Activated gamma-delta T cell treated with anti-CD3 and anti-CD28 coated beads, Interleukin-2, amount 50 U/mL, for 16 hours (primary cell): ENCODE measurements around the gene RPL32.

Source experiments
- DNase-seq: peaks from one replicate; pipeline ENCODE4 v3.0.0-alpha.2; 2020; ENCODE audit warnings: low read depth

RPL32 gene

GRCh38 chr3:12832350-12833221 lies 8.8 kb downstream of the RPL32 start:
- DNase-seq, result no peak

GRCh38 chr3:12831301-12831866 lies 10.0 kb downstream of the RPL32 start:
- DNase-seq, result no peak

- DNase-seq, result no peak
These were observed 10.6 kb downstream of the RPL32 start for GRCh38 chr3:12830785-12831156.

DNA sequence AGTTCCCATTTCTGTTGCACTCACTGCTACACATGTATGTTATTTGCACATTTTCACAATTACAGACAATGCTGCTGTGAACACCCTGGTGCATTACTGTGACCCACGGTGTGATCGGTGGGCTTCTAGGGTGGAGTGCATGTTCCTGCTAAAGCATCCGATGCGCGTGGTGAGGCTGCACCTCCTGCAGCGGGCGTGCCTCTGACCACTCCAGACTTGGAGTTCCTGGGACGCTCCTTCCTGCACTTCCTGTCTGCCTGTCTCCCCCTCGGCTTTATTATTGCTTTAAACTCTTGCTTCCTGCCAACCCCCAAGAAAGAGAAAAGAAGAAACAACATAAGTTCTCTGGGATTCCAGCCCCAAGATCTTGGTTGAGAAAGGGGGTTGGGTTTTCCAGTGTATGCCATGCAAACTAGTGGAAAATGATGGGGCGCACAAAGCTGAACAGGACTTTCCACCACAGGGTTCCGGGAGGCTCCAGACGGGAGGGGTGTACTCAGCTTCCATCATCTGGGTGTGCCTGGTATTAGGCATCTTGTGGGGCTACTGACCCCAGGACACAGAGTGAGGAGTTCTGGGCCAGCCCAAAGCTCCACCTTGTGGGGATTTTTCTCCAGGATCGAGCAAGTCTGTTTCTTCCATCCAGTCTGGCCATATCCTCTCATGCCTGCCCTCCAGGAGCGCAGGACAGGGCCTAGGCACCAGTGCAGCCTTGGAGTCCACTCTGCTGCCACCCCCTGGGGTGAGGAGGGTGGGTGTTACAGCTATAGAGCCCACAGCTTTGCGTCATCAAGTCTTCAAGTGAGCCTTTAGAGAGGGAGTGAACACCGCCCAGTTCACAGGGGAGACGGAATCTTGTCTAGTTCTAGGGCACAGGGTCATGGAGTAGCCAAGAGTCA lies 11.2 kb downstream of the RPL32 start:
- no peak for DNase-seq

GRCh38 chr3:12829404-12829803 lies 12.0 kb downstream of the RPL32 start:
- DNase-seq, result no peak

DNA sequence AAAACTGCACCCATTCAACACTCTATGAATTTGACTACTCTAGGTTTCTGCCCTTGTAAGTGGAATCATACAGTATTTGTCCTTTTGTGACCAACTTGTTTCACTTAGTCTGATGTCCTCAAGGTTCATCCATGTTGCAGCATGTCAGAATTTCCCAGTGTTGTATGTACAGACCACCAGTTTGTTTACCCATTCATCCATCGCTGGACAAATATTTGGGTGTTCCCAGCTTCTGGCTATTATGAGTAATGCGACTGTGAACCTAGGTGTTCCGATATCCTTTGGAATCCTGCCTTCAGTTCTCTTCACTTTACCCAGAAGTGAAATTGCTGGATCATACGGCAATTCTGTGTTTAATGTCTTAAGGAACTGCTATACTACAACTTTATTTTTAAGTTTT lies 12.6 kb downstream of the RPL32 start:
- no peak for DNase-seq

DNA sequence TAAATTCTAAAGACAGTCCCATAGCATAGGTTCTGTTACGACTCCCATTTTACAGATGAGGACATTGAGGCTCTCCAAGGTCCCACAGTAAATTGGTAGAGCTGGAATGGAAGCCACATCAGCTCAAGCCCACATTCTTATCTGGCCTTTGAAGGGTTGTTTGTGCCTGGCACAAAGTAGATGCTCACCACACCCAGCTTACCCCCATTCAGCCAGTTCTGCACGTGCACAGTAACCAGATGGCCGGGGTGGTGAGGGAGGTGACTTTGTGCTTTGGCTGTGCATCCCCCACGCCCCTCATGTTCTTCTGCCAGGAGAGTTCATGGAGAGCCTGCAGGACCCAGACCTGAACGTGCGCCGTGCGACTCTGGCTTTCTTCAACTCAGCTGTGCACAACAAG lies 16.2 kb downstream of the RPL32 start:
- DNase-seq, result no peak

GRCh38 chr3:12824299-12824698 lies 17.1 kb downstream of the RPL32 start:
- no peak for DNase-seq

DNA sequence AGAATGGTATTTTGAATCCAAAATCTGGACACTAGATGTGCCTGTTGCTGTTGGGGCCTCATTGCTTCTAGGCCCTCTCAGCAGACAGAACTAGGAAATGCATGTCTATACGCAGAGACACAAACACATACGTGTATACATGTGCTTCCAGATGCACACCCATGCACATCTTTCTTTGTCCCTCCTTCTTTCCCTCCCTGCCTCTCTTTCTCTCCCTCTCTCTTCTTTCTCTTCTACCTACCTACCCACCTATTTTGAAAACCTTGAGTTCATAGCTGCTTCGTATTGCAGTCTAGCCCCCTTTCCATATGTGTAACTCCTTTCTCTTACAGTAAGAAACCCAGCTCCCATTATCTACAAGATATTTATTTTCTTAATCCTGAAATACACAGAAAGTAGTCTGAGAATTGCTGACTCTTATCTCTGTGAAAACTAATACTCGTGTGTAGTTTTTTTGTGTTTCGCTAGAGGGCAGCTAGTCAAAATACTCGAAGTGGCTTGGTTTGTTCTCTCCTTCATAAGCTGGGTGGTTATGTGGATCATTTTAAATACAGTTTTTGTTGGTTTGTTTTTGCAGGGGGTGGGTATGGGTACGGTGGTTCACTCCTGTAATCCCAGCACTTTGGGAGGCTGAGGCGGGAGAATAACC lies 18.5 kb downstream of the RPL32 start:
- no peak for DNase-seq

DNA sequence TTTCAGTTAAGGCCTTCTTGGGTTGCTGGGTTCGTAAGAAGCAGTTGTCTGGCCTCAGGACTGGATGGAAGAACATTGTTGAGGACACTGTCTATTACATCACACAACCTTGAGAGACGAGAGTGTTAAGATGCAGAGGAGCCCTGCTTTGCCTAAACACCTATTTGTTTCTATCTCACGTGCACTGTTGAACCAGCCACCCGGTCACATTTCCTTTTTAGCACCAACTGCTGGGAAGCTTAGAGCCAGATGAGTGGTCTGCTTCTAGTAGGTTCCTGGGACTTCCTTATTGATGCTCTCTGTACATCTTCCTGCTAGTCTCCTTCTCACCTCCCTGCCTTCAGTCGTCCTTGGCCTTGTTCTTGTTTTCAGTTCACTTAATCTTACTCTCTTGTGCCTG lies 22.6 kb downstream of the RPL32 start:
- DNase-seq, result no peak

DNA sequence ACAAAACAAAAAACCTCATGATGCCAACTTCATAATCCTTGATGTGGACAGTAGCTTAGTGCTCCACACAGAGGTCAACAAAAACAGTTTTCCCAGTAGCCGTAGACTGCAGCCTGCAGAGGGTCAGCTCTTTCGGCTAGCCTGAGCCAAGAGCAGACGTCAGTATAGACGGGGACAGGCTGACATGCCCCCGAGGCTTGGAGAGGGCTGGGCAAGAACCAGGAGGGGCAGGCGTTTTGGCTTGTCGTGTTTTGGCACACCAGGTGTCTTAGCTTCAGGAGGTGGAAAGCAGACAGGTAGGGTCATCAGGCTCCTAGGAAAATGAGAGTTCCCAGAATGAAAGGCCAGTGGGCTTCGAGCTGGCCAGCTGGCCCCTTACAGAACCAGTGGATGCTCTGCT lies 23.1 kb downstream of the RPL32 start:
- no peak for DNase-seq

GRCh38 chr3:12817343-12817710 lies 24.0 kb downstream of the RPL32 start:
- no peak for DNase-seq

- DNase-seq, result no peak
These were observed 24.6 kb downstream of the RPL32 start for GRCh38 chr3:12816521-12817342.

- DNase-seq, result no peak
These were observed 25.6 kb downstream of the RPL32 start for GRCh38 chr3:12815719-12816118.

GRCh38 chr3:12815078-12815477 lies 26.3 kb downstream of the RPL32 start:
- DNase-seq, result no peak

DNA sequence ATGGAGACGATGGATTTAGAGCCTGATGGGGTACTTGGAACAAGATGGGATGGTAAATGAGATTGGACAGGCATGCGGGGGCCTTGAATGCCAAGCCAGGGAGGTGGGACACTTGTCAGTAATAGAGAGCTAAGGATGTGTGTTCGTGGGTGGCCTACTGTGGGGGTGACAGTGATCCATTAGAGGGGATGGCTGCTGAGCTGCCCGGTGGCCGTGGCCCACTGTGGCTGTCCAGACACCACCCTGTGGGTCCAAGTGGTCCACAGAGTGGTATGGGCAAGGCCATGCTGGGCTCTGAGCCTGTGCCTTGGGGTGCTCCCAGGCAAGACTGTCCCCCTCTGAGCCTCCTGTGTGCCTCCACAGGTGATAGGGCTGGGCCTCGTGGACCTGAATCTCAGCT lies 27.4 kb downstream of the RPL32 start:
- DNase-seq, result no peak

DNA sequence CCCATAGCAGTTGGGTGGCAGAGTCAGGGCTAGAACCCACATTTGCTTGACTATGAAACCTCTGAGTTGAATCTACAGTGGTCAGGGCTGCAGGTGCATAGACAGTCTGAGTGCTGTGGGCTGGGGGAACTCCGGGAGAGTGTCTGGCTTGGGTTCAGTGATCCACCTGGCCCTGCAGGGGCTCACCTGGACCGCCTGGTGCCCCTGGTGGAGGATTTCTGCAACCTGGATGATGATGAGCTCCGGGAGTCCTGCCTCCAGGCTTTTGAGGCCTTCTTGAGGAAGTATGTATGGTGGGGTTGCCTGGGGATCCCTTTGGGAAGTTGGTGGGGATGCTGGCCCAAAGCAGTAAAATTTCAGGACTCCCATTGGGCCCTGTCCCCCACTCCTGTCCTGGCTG lies 28.6 kb downstream of the RPL32 start:
- no peak for DNase-seq

DNA sequence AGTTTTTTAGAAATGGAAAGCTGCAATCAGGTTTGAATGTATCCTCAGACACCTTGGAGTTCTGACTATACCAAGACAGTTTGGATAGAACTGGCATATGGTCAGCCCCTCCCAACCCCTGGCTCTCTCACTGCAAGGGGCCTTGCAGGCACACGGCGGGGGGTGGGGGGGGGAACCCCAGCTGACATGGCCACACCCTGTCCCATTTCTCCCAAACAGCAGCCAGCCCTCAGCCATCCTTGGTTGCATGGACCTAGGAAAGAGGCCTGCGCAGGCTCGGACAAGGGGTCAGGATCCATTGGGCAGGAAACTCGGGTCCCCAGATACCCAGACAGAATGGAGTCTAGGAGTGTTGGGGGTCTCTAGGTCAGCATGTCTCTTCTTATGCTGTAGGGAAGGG lies 30.4 kb downstream of the RPL32 start:
- DNase-seq, result no peak

DNA sequence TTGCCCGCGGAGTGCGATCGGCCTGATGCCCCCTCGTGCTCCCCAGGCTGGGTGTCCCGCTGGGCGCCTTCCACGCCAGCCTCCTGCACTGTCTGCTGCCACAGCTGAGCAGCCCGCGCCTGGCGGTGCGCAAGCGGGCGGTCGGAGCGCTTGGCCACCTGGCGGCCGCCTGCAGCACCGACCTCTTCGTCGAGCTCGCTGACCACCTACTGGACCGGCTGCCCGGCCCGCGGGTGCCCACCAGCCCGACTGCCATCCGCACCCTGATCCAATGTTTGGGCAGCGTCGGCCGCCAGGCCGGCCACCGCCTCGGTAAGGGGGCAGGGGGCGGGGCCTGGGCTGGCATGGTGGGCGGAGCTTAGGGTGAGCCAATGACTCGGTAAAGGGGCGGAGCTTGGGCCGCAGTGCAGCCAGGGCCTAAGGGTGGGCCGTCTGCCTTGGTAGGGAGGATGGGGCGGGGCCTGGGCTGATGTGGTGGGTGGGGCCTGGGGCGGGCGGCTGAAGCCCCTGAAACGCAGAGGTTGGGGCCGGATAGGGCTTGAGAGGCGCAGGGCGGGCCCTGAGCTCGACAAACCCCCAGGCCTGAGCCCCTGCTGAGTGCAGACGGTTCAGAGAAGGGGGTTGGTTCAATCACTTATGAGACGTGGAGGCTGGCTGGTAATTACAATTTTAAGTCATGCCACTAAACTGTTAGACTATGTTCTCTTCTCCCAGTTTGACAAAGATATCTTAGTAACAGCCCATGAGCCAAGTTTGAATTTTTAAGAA lies 31.2 kb downstream of the RPL32 start:
- peak; percentile 94 for DNase-seq

DNA sequence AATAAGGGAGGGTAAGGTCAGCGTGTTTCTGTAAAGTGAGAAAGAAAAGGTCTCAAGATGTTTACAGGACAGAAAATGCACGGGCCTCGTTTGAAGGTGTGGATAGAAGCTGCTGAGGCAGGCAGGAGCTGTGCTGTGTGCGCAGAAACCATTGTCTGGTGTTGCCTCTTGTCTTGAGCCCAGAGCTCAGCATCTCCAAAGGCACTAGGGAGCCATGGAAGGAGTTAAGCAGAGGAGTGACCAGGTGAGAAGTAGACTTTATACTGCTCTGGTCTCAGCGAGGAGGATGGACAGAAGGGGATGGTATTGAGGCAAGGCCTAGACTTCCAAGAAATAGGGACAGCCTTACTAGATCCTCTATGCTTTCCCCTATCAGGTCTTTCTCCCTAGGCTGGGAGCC lies 31.9 kb downstream of the RPL32 start:
- no peak for DNase-seq

- DNase-seq, result no peak
These were observed 32.4 kb downstream of the RPL32 start for GRCh38 chr3:12809001-12809400.
